T-cell (primary cell): ENCODE data around the gene FAM83C. TPM values are rescaled to one million over a fixed set of nuclear protein-coding genes. Genes with fewer than 3 reads are reported as not detected.

Experiments
- ATAC-seq, 4 experiments: fragments of 200-7000 bp in 3 of 4; fragments of 150-1000 bp in 1 of 4; cut with Tn5 transposase; replicated peaks in 1 of 4; 1 replicate in 3 of 4; 2 replicates in 1 of 4; pipeline ENCODE4 v1.10.0; 2021; ENCODE audit warnings: moderate library complexity in 3 of 4, mild to moderate bottlenecking in 2 of 4, moderate number of reproducible peaks in 1 of 4
- CTCF ChIA-PET, 2 donors: fragments of 300-600 bp; sonication (Branson Sonifier 250); formaldehyde crosslinking; loops; one replicate each; lab custom pipeline; 2022; ENCODE audit warnings: antibody characterized with exemption in 2 of 2; lab: Charles Lee
- POLR2A ChIA-PET, 2 donors: fragments of 300-600 bp; sonication (Branson Sonifier 250); formaldehyde crosslinking; loops; one replicate each; lab custom pipeline; 2022; ENCODE audit warnings: antibody characterized with exemption in 2 of 2; lab: Charles Lee
- DNase-seq, 35 experiments: peaks; one replicate each; pipeline versions ENCODE4 v3.0.0 to v3.0.0-alpha.2; 2013 to 2023
- H3K27ac ChIP-seq: one replicate; pipeline ENCODE4 v1.5.1; 2013; ENCODE audit warnings: low read length
- H3K27me3 ChIP-seq, 2 experiments: replicated peaks in 1 of 2; 1 replicate in 1 of 2; 2 replicates in 1 of 2; pipeline versions ENCODE4 v1.6.1 to v1.7.0; 2013; ENCODE audit warnings: low read length in 1 of 2, mixed read lengths in 1 of 2; ENCODE audit not compliant: control insufficient read depth in 2 of 2, insufficient read depth in 2 of 2; ENCODE audit errors: extremely low read depth in 1 of 2
- H3K36me3 ChIP-seq, 2 donors: 1 replicate in 1 of 2; 2 replicates in 1 of 2; pipeline versions ENCODE4 v1.6.1 to v1.7.0; 2013; ENCODE audit warnings: low read length in 1 of 2; ENCODE audit not compliant: control insufficient read depth in 2 of 2, insufficient read depth in 1 of 2; ENCODE audit errors: extremely low read depth in 1 of 2
- H3K4me1 ChIP-seq, 2 experiments: 1 replicate in 1 of 2; 2 replicates in 1 of 2; pipeline versions ENCODE4 v1.6.1 to v1.7.0; 2013; ENCODE audit warnings: low read length in 2 of 2, mixed read lengths in 1 of 2; ENCODE audit not compliant: insufficient read depth in 2 of 2, control insufficient read depth in 1 of 2; ENCODE audit errors: extremely low read depth in 1 of 2
- H3K4me3 ChIP-seq, 2 donors: 1 replicate in 1 of 2; 2 replicates in 1 of 2; pipeline versions ENCODE4 v1.5.1 to v1.7.0; 2013; ENCODE audit warnings: mild to moderate bottlenecking in 2 of 2, low read length in 1 of 2, moderate library complexity in 1 of 2; ENCODE audit not compliant: control insufficient read depth in 1 of 2; ENCODE audit errors: extremely low read depth in 1 of 2
- H3K9me3 ChIP-seq: 2 replicates; pipeline ENCODE4 v1.7.0; 2013
- H3K27ac Mint-ChIP-seq, 2 donors: one replicate each; pipeline ENCODE4 v1.8.0; 2020 to 2021; ENCODE audit warnings: mild to moderate bottlenecking in 2 of 2, mixed read lengths in 2 of 2
- H3K27me3 Mint-ChIP-seq, 2 donors: one replicate each; pipeline ENCODE4 v1.8.0; 2021 to 2022; ENCODE audit warnings: mixed read lengths in 2 of 2
- H3K36me3 Mint-ChIP-seq: one replicate; pipeline ENCODE4 v1.8.0; 2021; ENCODE audit warnings: mixed read lengths
- H3K4me1 Mint-ChIP-seq, 3 donors: one replicate each; pipeline ENCODE4 v1.8.0; 2020 to 2022; ENCODE audit warnings: mixed read lengths in 3 of 3, mild to moderate bottlenecking in 1 of 3
- H3K4me3 Mint-ChIP-seq, 3 donors: one replicate each; pipeline ENCODE4 v1.8.0; 2020 to 2022; ENCODE audit warnings: mild to moderate bottlenecking in 3 of 3, mixed read lengths in 3 of 3, moderate library complexity in 3 of 3
- H3K9me3 Mint-ChIP-seq, 3 donors: one replicate each; pipeline ENCODE4 v1.8.0; 2020 to 2022; ENCODE audit warnings: mixed read lengths in 3 of 3
- WGBS: methylation state at CpG from one replicate; pipeline ENCODE4 v1.1.5; 2013; ENCODE audit warnings: missing lambda C conversion rate; ENCODE audit not compliant: insufficient coverage; 5-methylcytosine and 5-hydroxymethylcytosine counted together
- total RNA-seq, 35 experiments: library from RNA in 6 of 35; stranded (reverse) in 6 of 35; fragments of 120-200 nt in 1 of 35; gene quantifications; one replicate each; pipeline versions ENCODE4 v1.2.1 to v1.2.4 and lab custom pipeline; 2013 to 2026

The FAM83C gene
- total RNA-seq, 5 donors from 2014 or later (not counting 1 experiment from before 2014, with no cell fraction given), result 0.15 TPM; not detected in 4

DNA sequence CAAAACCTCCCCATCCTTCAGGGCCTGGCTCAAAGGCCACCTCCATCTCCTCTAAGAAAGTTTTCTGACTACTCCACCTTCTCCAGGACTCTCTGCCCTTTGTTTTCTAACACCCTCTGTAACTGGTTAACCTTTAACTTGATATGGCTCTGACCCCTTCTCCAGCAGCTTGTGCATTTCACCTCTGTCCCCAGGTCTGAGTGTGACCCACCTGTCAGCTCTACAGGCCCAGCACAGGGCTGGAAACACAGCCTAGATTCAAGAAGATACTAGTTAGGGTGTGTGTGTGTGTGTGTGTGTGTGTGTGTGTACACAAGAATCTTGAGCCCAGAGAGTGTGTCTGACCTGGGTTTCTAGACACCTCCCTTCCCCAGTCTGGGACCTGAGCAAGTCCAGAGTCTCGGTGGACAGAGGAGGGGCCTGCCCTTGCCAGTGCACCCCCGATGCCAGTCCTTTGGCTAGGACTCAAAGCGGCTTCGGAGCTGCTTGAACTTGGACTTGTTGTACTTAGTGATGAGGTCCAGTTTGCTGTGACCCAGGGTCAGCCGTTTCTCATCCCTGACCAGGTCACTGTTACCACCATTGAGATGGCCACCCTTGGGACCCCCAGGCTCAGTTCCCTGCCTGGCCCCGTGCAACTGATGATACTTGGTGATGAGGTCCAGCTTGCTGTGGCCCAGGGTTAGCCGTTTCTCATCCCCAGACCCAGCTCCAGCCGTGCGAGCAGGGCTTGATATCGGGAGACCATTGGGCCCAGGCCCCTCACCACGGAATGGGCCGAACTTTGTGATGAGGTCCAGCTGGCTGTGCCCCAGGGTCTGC is 5.9 kb downstream of the FAM83C start:
- 92% methylated on average over 12 of the region's 12 CpGs for WGBS
- Histone ChIP-seq H3K4me3 (no peak overlapping the region), H3K36me3 (peaks cover 0 to 11% of the 10 kb centered on the region in 2 donors), H3K27me3 (peaks cover 0 to 4% of the 10 kb centered on the region in 2 experiments), H3K4me1 (peaks cover 6 to 27% of the 10 kb centered on the region in 2 experiments), H3K9me3 (no peaks in the 10 kb centered on the region), H3K27ac (no peak overlapping the region)
- ATAC-seq, result no peak
- H3K27ac Mint-ChIP-seq, result peak overlapping the region; percentile 76 to 88
- H3K36me3 Mint-ChIP-seq, result peaks cover 5% of the 10 kb centered on the region
- H3K9me3 Mint-ChIP-seq, result no peaks in the 10 kb centered on the region
- CTCF ChIA-PET, result no interaction called here
- POLR2A ChIA-PET, result interaction anchor here in 1 of 2 donors (0.6 kb wide), 1 partner anchor 16 kb away, joined by 3 read pairs; no protein-coding TSS in a partner anchor
- DNase-seq, result no peak
- H3K4me1 Mint-ChIP-seq, result peaks cover 28 to 31% (median 30%) of the 10 kb centered on the region in 3 donors
- H3K27me3 Mint-ChIP-seq, result no peaks in the 10 kb centered on the region
- H3K4me3 Mint-ChIP-seq, result peak overlapping the region; percentile 89 to 92 (median 90)

GRCh38 chr20:35285806-35286076 is 6.5 kb downstream of the FAM83C start:
- Histone ChIP-seq H3K27me3 (peaks cover 0 to 4% of the 10 kb centered on the region in 2 experiments), H3K36me3 (peaks cover 0 to 12% of the 10 kb centered on the region in 2 donors), H3K4me1 (peaks cover 6 to 27% of the 10 kb centered on the region in 2 experiments), H3K4me3 (no peak overlapping the region), H3K27ac (no peak overlapping the region), H3K9me3 (no peaks in the 10 kb centered on the region)
- ChIA-PET POLR2A (interaction anchor here in 1 of 2 donors (0.6 kb wide), 1 partner anchor 17 kb away, joined by 3 read pairs; no protein-coding TSS in a partner anchor), CTCF (no interaction called here)
- peak overlapping the region; percentile 89 to 92 (median 90) for H3K4me3 Mint-ChIP-seq
- no CpG with 5 or more reads among the region's 5 CpGs for WGBS
- ATAC-seq, result no peak
- H3K27me3 Mint-ChIP-seq, result no peaks in the 10 kb centered on the region
- no peaks in the 10 kb centered on the region for H3K9me3 Mint-ChIP-seq
- H3K27ac Mint-ChIP-seq, result peak overlapping the region; percentile 76 to 88
- DNase-seq, result no peak
- peaks cover 28 to 31% (median 30%) of the 10 kb centered on the region in 3 donors for H3K4me1 Mint-ChIP-seq
- H3K36me3 Mint-ChIP-seq, result peaks cover 5% of the 10 kb centered on the region

DNA sequence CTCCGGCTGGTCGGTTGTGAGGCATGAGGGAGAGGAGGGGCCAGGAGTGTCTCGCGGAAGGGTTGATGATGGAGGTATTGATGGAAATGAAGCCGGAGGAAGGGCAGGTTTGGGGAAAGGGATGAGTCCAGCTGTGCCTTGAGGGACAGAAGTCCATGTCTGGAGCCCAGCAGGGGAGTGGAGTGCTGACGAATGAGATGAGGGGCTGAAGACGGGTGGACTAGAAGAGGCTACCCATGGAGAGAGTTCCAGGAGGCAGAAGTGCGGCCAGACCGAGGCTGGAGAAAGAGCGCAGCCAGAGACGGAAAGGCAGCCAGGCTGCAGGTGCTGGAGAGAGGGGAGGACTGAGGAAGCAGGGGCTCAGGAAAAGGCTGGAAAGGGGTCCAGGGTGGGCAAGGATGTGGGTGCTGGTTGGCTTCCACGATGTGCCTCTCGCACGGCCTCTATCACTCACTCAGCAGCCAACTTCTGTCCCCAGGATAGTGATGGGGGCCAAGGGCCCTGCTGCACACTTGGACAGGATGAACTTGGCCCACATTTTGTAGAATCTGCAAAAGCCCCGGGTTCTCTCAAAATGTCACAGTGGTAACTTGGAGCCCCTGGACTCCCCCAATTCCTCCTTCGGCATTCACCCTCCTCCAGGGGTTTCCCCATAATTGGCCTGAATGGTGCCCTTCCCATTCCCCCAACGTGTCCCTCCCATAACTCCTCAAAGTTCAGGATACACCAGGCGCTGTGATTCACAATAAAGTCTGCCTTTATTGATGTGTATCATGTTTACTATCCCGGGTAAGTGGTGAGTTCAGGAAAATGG is 7.0 kb downstream of the FAM83C start:
- DNase-seq (no peak), ATAC-seq (no peak)
- H3K27ac ChIP-seq, result peak overlapping the region; percentile 71
- Mint-ChIP-seq H3K27me3 (no peaks in the 10 kb centered on the region), H3K4me1 (peaks cover 30 to 33% (median 32%) of the 10 kb centered on the region in 3 donors), H3K27ac (peak overlapping the region; percentile 78 to 88), H3K9me3 (no peaks in the 10 kb centered on the region), H3K4me3 (peak overlapping the region; percentile 89 to 92 (median 90)), H3K36me3 (peaks cover 9% of the 10 kb centered on the region)
- peaks cover 0 to 16% of the 10 kb centered on the region in 2 donors for H3K36me3 ChIP-seq
- peaks cover 0 to 4% of the 10 kb centered on the region in 2 experiments for H3K27me3 ChIP-seq
- ChIA-PET CTCF (interaction anchor here in 1 of 2 donors (0.8 to 1.2 kb wide), 2 partner anchors 33 to 141 kb away, joined by 3 read pairs; no protein-coding TSS in a partner anchor), POLR2A (interaction anchor here (0.5 to 0.7 kb wide), 7 partner anchors 10 to 1758 kb away, joined by 3 to 11 read pairs (median 4); no protein-coding TSS in a partner anchor)
- H3K4me3 ChIP-seq, result peak overlapping the region; percentile 83 to 89
- no peaks in the 10 kb centered on the region for H3K9me3 ChIP-seq
- WGBS, result 64% methylated on average over 16 of the region's 19 CpGs
- H3K4me1 ChIP-seq, result peaks cover 6 to 27% of the 10 kb centered on the region in 2 experiments

- peak; percentile 28 to 74 (median 51) for DNase-seq
- H3K27me3 ChIP-seq, result peaks cover 0 to 4% of the 10 kb centered on the region in 2 experiments
- H3K9me3 ChIP-seq, result no peaks in the 10 kb centered on the region
- ChIA-PET POLR2A (interaction anchor here (0.5 to 0.7 kb wide), 8 partner anchors 11 to 1759 kb away, joined by 3 to 11 read pairs (median 4); no protein-coding TSS in a partner anchor), CTCF (interaction anchor here (0.5 to 1.7 kb wide), 4 partner anchors 19 to 240 kb away, joined by 3 to 5 read pairs (median 4); no protein-coding TSS in a partner anchor)
- peaks cover 30 to 36% (median 34%) of the 10 kb centered on the region in 3 donors for H3K4me1 Mint-ChIP-seq
- peak within 1 kb of the TSS; percentile 71 for H3K27ac ChIP-seq
- peak within 1 kb of the TSS; percentile 78 to 88 for H3K27ac Mint-ChIP-seq
- peak within 1 kb of the TSS; percentile 83 to 89 for H3K4me3 ChIP-seq
- no peaks in the 10 kb centered on the region for H3K9me3 Mint-ChIP-seq
- H3K36me3 ChIP-seq, result peaks cover 3 to 24% of the 10 kb centered on the region in 2 donors
- H3K4me3 Mint-ChIP-seq, result peak within 1 kb of the TSS; percentile 89 to 92 (median 90)
- peak; percentile 80 to 91 (median 86) for ATAC-seq
- H3K4me1 ChIP-seq, result peaks cover 6 to 27% of the 10 kb centered on the region in 2 experiments
- peaks cover 17% of the 10 kb centered on the region for H3K36me3 Mint-ChIP-seq
- under 1% methylated on average over 53 of the region's 61 CpGs for WGBS
- no peaks in the 10 kb centered on the region for H3K27me3 Mint-ChIP-seq
These were observed 7.8 kb downstream of the FAM83C start, which contains the start of gene EIF6 for GRCh38 chr20:35284267-35284991. TSS of gene EIF6 (minus strand) at chr20:35284772. CDS start at chr20:35284487, 285 bp downstream.

DNA sequence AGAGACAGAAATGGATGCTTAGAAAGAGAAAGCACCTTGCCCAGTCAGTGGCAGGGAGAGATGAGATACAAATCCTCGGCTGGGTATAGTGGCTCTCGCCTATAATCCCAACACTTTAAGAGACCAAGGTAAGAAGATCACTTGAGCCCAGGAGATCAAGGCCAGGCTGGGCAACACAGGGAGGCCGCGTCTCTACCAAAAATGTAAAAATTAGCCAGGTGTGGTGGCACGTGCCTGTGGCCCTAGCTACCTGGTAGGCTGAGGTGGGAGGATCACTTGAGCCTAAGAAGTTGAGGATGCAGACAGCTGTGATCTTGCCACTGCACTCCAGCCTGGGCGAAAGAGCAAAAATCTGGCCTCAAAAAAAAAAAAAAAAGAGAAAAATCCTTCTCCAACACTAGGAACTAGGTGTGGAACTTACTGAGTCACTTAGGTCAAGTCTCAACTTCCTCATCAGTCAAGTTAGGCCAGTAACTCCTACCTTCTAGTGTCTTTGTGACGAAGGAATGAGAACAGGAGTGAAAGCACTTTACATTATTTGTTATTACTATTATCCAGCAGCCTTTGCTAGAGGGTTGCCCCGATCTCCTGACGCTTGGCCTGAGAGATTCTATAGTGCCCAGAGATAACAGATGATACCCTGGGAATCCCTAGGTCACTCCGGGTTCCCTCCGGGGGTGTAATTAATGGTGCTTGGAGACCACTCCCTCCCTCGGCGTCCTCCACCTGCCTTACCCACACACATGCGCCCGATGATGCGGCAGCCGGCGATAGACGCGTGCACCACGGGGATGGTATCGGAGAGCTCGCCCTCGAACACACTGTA is 8.6 kb downstream of the FAM83C start:
- Histone ChIP-seq H3K36me3 (peaks cover 3 to 32% of the 10 kb centered on the region in 2 donors), H3K9me3 (no peaks in the 10 kb centered on the region), H3K27me3 (peaks cover 0 to 4% of the 10 kb centered on the region in 2 experiments), H3K4me1 (peaks cover 6 to 27% of the 10 kb centered on the region in 2 experiments), H3K27ac (peak overlapping the region; percentile 71), H3K4me3 (peak overlapping the region; percentile 83 to 89)
- Mint-ChIP-seq H3K27me3 (no peaks in the 10 kb centered on the region), H3K36me3 (peaks cover 24% of the 10 kb centered on the region), H3K9me3 (no peaks in the 10 kb centered on the region), H3K27ac (peak overlapping the region; percentile 78 to 88), H3K4me3 (peak overlapping the region; percentile 89 to 92 (median 90)), H3K4me1 (peaks cover 30 to 36% (median 34%) of the 10 kb centered on the region in 3 donors)
- peak in 1 of 4 experiments; percentile 57 for ATAC-seq
- DNase-seq, result peak in 1 of 35 experiments; percentile 30
- 5% methylated on average over 9 of the region's 24 CpGs for WGBS
- ChIA-PET POLR2A (interaction anchor here (0.5 to 0.6 kb wide), 3 partner anchors 193 to 1729 kb away, joined by 4 to 10 read pairs (median 6); no protein-coding TSS in a partner anchor), CTCF (interaction anchor here (0.5 to 1.7 kb wide), 4 partner anchors 20 to 406 kb away, joined by 3 to 6 read pairs (median 4); no protein-coding TSS in a partner anchor)
